SW480 (cell line): Measurements from ENCODE around the gene INPP4A.

Source experiments
- DNase-seq: peaks from one replicate; pipeline ENCODE4 v3.0.0-alpha.2; 2016; ENCODE audit warnings: low spot score

Gene INPP4A

DNA sequence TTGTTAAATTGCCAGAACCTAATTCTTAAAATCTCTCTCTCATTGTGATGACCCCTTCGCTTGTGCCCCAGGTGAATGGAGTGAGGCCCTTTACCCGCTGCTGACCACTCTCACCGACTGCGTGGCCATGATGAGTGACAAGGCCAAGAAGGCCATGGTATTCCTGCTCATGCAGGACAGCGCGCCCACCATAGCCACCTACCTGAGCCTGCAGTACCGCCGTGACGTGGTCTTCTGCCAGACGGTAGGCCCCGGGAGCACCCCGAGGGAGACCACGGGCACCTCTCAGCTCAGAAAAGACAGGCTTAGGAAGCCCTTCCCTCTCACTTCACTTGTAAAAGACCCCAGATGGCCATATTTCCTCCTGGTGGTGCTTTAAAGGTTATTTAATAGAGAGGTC is 118.7 kb downstream of the INPP4A start:
- no peak for DNase-seq

DNA sequence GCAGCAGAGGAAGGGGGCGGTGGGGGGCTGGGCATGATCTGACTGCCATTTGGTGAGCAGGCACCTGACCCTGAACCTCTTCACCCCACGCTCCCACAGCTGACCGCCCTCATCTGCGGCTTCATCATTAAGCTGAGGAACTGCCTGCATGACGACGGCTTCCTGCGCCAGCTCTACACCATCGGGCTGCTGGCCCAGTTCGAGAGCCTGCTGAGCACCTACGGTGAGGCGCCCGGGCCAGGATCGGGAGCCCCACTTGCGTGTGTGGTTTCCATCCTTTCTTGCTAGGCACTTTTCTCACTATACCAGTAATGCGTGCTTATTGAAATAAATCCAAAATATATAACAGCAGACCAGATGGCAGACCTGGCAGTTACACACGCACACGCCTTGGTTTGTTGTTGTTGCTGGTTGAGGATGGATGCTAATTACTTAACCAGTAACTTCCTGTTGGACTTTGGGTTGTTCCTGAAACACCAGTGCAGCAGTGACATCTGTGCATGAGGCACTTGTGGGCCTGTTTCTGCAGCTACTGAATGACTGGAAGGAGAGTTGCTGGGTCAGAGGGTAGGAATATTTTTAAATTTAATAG is 120.0 kb downstream of the INPP4A start:
- peak; percentile 50 for DNase-seq

DNA sequence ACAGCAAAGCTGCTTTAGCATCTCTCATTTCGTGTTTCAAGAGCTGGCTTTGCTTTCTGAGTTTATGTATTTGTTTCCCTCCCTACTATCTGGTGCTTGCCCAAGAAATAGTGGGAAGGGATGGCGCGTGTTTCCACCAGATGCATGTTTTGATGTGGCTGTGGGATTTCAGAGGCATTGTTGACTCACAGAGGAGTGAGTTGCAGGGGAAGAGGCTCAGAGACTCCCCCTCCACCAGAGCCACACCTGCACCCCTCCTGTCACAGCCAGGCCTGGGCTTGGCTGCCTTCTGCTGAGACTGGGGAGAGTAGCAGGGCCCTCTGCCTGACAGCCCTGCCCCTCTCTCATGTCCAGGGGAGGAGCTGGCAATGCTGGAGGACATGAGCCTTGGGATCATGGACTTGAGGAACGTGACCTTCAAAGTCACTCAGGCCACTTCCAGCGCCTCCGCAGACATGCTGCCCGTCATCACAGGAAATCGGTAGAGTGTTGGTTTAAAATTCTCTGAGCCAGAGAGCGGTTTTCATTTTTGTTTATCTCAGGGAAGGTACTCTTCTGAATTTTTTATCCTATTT is 120.7 kb downstream of the INPP4A start:
- peak; percentile 68 for DNase-seq

DNA sequence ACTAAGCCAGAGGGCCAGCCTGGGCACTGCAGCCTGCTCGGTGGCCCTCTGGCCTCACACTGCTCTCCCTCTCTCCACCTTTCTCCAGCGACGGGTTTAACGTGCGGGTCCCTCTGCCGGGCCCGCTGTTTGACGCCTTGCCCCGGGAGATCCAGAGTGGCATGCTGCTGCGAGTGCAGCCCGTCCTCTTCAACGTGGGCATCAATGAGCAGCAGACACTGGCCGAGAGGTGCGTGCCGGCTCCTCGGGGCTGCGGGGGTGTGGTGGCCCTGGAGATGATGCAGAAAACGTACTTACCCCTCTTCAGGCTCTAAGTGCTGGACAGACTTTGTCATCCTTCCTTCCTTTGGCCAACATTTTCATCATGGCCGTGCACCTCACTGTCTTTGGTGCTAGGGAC is 121.3 kb downstream of the INPP4A start:
- DNase-seq: no peak

DNA sequence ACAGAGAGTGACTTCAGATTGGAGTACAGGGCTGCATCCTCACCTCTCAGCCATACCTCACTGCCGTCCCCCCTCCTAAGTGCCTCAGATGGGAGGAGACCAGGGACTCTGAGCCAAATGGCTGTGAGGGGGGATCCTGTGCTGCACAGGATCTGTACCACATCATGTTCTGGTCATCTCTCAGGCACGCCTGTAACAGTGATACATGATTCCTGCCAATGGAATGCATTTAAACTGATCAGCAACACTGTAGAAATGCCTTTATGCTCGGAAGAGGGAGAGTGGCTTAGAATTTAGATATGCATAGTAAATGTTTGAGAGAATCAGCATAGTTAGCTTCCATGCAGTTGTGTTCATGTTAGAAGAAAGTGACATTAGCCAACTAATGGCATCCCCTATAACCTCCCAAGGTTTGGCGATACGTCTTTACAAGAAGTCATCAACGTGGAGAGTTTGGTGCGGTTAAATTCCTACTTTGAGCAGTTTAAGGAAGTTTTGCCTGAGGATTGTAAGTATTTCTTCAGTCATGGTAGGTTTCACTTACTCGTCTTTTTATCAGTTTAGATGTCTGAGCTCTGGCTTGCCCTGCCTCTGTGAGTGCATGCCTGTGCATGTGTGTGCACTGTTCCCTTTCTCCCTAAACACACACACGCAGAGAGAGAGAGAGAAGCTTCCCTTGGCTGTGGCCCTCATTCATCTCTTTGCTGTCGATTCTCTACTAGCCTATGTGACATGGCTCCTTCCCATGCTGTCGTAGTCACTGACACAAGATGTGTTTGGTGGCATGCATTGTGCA is 123.7 kb downstream of the INPP4A start:
- DNase-seq: no peak

DNA sequence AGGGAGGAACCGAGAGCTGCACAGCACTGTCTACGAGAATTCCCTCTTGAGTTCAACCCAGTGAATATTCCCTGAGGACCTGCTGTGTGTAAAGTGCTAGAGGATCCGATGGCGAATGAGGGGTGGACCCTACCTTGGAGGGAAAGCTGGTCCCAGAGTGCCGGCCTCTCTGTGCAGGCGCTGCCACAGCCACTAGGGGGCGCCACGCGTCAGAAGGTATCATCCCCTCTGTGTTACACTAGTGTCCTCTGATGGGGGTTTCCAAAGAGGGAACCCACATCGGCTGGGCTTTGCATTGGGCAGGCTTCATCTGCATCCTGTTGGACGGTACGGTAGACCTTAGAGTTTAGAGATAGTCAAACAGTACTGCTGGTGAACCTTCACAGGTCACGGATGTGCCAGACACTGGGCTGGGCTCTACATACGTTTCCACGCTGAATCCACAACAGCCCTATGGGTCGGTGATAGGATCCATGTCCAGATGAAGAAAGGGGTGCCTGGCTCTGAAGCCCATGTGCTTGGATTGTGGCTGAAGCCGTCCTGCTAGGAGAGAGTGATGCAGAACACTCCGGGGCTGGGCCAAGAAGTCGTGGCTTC is 124.6 kb downstream of the INPP4A start:
- no peak for DNase-seq

DNA sequence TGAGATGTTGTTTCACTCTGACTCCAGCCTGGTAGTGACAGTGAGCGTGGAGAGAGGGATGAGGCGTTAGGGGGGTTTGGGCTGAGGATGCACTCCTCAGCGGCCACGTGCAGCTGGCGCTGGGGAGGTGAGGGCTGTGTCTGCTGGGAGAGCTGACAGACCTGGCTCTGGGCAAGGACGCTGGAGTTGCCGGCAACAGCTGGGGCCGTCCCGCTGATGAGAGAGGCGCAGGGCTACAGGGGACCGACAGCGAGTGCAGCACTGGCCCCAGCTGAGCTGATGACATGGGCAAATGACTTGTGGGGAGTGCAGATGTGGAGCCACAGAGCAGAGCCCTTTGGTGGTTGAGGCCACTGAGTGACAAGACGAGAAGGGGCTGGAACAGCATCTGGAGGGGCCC is 125.3 kb downstream of the INPP4A start:
- DNase-seq: no peak

DNA sequence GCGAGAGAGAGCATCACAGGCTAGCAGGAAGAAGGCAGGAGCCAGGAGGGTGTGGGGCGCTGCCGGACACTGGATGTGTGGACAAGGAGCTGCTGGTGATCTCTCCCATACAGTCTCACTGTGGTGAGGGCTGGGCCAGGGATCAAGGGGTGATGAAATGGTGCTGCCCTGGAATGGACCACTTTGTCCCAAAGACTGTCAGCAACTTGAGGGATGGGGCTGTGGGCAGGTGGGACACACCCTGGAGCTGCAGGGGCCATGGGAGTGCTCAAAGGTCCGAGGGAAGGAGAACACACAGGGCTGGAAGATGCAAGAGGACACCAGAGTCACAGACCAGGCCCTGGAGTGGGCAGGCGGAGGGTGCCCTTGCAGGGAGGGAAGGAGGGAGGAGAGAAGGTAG is 125.7 kb downstream of the INPP4A start:
- no peak for DNase-seq

DNA sequence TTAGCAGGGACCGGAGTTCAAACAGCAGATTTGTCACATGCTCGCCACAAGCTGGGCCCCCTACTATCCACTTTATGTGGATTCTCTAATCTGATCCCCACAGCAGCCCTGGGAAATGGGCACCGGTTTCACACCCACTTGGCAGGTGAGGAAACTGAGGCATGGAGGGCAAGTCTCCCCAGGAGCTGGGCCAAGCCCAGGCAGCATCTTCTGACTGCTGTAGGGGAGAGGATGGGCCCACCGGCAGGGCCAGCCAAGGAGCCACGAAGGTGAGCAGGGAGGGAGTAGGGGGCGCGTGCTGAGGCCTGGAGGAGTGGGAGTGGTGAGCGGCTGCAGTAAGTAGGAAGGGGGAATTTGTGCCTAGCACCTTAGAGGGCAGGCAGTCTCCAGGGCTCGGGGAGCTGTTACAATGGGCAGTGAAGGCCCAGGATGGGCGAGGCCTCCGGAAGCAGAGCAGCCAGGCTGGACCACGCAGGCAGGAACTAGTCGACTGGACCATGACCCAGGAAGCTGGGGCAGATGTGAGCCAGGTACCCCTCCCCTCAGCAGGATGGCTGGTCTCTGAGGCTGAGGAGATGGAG is 126.6 kb downstream of the INPP4A start:
- DNase-seq: no peak

DNA sequence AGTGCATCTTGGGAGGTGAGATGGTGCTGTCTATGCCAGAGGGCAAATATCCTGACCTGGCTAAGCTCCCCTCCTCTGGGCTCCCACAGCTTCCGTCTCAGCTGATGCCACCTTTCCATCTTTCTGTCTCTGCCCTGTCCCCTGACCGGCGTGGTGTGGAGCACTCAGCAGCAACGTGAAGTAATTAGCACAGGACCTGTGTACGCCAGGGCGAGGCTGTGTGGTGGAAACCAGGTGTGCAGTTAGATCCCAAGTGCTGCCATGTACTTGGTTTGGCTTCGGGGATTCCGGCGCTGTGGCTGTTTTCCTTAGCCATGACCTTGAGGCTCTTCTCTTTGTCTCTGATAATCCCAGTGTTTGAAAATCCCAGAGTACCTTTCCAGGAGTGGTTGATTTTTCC is 127.1 kb downstream of the INPP4A start:
- DNase-seq: no peak

DNA sequence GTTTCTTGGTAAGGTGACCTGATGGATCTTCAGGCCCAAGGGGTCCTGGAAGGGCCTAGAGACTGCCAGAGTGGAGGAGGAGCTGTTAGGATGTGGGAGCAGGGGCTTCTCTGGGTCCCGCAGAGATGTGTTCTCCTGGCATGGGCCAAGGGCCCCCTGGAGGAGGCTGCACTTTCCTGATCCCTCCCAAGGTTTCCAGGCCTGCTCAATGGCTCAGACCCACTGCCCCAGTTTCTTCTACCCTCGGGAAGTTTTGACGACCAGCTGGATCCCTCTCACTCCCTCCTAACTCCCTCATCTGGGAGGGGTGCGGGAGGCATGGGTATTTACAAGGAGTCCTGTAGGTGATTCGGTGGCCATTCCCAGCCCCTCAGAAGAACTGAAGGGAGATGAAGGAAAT is 127.6 kb downstream of the INPP4A start:
- DNase-seq: no peak

DNA sequence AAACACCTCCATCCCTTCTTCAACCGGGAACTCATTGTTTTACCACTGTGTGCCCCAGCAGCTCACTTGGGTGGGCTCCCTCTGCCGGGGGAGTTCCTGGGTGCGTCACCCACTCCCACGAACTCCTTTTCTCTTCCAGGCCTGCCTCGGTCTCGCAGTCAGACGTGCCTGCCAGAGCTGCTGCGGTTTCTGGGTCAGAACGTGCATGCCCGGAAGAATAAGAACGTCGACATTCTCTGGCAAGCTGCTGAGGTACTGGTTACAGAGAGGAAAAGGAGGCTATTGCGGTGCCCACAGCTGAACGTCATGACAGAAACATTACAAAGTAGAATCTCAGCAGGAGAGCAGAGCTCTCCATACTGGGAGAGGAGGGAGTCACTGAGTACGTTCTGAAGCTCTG is 128.0 kb downstream of the INPP4A start:
- DNase-seq: no peak

DNA sequence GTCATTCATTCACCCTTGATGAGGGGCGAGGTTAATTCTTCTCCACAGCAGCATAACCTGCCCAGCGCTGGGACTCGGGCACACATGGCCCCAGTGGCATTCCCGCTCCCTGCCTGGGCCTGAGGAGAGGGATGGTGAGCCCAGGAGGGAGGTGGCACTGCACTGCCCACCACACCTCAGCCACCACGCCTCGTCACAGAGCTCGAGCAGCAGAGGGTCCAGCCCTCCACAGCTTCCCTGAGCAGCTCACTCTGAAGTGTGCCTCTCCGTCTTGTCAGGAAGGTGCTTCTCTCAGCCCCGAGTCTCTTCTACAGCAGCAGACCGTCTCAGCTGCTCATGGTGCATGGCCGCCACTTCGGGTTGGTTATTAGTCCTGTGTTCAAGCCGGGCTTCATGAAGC is 128.8 kb downstream of the INPP4A start:
- DNase-seq: no peak

DNA sequence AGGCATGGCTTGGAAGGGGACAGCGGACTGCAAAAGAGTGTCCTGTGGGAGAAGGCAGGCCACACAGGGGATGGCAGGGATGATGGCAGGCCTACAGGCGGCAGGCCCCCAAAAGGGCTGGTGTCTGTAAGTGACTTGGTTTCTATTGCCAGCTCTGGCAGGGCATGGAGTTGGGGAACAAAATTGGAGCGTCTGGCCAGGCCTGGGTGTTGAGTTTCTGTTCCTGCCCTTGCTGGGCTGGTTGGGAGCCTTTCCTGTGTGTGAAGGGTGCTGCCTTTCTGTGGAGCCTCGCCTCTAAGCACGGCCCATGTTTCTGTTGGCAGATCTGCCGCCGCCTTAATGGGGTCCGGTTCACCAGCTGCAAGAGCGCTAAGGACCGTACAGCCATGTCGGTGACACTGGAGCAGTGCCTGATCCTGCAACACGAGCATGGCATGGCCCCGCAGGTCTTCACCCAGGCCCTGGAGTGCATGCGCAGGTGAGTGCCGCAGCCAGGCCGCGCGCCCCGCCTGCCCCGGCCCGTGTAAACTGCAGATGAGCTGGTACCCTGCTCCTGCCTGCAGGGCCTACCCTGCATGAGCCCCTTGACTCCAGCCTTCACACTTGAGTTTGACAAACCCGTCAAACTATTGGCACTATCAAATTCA is 132.1 kb downstream of the INPP4A start:
- no peak for DNase-seq

DNA sequence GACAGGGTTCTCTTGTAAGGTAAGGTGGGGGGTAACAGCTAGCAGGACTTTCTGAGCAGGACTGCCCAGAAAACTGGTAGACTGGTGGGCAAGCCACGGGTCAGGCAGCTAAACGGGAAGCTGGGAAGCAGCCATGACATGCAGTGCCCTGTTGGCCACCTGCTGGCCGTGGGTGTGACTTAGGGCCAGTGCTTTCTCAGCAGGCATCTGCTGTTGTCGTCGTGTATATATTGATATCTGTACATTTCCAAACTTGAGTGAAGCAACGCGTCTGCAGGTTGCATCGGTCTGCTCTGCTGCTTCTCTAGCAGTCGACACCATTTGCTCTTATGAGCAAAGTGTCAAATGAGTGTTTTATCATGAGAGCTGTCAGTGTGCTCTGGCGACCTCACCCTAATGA is 132.7 kb downstream of the INPP4A start:
- DNase-seq: peak; percentile 0

DNA sequence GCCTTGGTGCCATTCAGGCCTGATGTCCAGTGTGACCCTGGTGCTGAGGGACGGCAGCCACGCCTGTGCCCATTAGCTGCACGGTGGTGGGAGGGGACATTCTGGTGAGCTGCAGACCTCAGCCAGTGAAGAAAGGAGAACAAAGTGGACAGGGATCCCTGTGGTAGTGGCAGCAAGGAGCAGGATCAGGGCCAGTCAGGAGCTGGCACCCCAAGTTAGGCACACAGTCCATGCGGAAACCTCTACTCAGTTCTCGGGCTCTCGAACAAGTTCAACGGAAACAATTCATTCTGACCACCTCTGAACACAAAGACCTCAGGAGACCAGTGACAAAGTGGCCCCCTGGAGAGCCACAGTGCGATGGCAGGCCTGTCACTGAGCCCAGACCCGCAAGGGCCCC is 133.6 kb downstream of the INPP4A start:
- DNase-seq: no peak

DNA sequence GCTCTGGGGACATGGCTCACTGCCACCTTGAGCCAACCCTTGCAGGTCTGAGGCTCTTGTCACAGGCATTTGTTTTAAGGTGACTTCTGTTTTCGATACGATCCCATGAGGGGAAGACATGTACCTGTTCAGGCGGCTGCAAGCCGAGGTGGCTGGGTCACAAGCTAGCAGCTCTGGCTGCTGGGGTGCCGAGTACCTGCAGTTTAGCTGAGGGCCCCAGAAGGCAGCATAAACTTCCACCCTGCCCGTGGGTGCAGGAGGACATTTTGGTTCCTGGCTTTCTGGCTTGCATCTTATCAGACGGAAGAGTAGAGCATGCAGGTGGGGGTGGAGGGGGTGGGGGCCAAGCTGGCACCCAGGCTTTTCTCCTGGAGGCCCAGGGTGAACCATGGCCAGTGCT is 135.3 kb downstream of the INPP4A start:
- no peak for DNase-seq

DNA sequence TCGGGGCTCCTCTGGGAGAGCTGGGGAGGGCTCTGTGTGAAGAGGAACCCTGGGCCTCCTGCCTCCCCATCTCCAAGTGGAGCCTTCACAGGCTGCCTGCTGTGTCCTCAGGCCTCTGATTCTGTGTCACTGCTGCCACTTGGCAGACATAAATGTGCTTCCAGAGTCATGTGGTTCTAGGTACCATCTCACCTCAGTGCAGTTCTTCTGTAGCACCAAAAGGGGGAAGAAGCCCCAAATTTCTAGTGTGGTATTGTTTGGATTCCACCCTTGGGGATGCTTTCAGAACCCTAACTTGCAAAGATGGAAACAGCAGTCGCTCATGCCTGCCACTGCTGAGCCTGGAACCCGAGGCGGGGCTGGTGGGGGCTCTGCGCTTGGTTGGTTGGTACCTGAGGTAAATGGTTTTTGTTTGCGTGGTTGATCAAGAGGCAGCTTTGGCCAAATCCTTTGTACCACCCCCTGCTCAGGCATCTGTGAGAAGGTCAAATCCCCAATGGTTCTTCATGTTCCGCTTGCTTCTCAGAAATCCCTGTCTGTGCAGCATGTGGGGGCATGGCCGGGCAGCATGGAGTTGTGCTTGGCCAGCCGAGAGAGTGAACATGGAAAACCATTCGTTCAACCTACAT is 136.1 kb downstream of the INPP4A start:
- no peak for DNase-seq

DNA sequence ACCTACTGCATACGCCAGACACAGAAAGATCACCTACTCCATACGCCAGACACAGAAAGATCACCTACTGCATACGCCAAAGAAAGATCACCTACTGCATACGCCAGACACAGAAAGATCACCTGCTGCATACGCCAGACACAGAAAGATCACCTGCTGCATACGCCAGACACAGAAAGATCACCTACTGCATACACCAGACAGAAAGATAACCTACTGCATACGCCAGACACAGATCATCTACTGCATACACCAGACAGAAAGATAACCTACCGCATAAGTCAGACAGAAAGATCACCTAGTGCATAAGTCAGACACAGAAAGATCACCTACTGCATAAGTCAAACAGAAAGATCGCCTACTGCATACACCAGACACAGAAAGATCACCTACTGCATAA is 137.9 kb downstream of the INPP4A start:
- DNase-seq: no peak

DNA sequence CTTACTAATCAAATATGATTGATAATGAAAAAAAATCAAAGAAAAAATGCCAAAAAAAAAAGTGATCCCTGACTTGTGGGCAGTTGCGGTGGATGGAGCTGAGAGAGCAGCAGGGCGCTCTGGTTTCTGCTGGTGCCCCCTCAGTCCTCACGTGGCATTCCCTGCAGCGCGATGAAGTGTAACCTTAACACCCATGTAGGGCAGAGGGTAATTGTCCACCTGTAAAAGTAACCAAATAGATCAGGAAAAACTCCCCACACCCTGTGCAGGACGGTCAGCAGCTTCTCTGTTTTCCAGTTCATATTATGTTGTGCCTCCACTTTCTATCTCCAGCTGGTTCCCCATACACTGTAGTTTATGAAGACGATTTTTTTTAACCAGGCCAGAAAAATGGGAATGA is 138.6 kb downstream of the INPP4A start:
- DNase-seq: no peak

DNA sequence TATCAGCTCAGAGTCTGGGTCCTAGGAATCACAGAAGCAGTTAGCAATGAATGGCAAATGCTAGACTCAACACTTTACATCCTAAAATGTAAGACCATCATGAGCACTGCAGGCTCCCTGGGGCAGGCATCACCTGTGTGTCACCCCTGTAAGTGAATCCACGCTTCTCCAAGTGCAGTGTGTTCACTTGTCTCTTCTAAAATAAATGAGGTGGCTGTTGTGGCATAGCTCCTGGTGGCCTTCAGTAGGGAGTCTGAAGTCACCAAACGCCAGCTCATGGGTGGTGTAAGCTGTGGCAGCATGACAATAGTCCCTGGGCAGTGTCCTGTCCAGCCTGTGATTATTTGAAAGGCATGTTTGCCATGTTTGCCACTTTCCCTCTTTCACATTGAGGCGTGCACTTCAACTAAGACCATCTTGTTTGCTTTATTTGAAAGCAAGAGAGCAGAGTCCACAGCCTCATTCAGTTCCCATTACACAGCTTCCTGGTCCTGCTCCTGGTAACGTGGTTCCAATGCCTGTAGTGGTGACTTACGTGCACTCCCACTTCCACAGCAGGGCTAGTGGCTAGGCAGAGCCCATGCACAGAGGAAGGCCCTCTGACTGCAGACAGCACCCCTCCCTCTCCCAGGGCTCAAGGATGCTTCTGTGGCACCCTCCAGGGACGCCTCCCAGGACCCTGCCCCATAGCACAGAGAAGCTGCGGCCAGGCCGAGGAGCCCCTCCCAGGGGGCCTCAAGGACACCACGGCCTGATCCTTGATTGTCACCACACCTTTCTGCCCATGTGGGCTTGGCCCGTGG is 139.4 kb downstream of the INPP4A start:
- DNase-seq: no peak
